CD4-positive, alpha-beta T cell treated with Interleukin-6 at 100 ng/mL for 8 hours (primary cell): ENCODE results near the gene SEC14L3.

Experiments used
- DNase-seq: peaks from one replicate; pipeline ENCODE4 v3.0.0-alpha.2; 2020; ENCODE audit warnings: mixed read lengths, low spot score

Gene SEC14L3

GRCh38 chr22:30471616-30472318, at the start of gene SEC14L3:
TSS of gene SEC14L3 (minus strand) at chr22:30472017. CDS start at chr22:30471958, 59 bp downstream.
- DNase-seq: no peak

GRCh38 chr22:30519842-30520425, 48.1 kb upstream of the SEC14L3 start:
- DNase-seq: no peak

DNA sequence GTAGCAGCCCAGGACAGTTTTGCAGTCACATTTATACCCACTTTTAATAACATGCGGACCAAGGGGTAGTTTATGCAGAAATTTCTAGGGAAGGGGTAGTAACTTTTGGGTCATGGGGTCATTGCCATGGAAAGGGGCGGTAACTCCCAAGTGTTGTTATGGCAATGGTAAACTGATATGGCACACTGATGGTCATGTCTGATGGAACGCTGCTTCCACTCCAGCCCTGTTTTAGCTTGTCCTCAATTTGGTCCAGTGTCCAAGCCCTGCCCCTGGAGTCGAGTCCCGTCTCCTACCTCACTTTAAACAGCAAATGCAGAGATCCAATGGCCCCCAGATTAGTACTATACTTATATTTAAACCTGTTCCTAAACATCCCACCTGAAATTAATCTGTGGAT, 44.9 kb upstream of the SEC14L3 start:
- DNase-seq: no peak

DNA sequence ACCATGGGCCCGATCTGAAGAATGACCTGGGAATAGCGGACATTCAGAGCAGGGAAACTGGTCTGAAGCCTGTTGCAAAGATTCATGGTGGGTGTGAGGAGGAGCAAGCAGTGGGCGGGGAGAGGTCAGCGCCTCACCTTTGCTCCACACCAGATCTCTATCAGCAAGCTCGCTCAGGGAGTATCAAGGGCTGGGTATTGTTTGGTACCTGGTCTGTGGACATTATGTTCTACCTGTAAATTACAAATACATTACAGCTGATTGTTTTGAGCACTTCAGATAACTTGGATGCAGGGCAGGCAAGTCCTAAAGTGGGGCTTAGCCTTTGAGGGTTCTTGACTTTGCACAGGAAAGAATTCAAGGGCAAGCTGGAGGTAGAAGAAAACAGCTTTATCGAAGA, 44.5 kb upstream of the SEC14L3 start:
- DNase-seq: no peak

DNA sequence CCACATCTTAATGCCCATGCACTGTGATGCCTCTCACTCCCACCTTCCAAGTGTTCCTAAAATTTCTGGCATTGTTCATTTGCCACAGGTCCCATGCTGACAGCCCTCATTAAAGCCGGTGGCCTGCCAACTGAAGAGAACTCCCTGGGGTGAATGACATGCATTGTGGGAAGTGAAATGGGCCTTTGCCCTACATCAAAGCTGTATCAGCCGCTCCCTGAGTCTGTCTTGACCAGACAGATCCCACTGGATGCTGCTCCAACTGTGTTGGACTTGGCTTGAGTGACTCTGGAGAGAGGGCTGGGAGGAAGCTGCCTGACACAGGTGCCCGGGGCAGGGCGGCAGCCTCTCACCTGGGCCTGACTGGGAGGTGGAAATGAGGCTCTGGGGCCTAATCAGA, 42.4 kb upstream of the SEC14L3 start:
- no peak for DNase-seq

GRCh38 chr22:30513462-30513861, 41.6 kb upstream of the SEC14L3 start:
- no peak for DNase-seq

DNA sequence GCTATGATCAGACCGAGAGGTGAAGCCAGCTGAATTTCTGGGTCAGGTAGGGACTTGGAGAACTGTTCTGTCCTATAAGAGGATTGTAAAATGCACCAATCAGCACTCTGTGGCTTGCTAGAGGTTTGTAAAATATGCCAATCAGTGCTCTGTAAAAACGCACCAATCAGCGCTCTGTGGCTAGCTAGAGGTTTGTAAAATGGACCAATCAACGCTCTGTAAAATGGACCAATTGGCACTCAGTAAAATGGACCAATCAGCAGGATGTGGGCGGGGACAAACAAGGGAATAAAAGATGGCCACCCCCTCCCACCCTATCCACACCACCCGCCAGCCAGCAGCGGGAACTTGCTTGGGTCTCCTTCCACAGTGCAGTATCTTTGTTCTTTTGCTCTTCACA, 40.1 kb upstream of the SEC14L3 start:
- no peak for DNase-seq

- DNase-seq: no peak
These were observed 39.3 kb upstream of the SEC14L3 start for GRCh38 chr22:30511109-30511508.

DNA sequence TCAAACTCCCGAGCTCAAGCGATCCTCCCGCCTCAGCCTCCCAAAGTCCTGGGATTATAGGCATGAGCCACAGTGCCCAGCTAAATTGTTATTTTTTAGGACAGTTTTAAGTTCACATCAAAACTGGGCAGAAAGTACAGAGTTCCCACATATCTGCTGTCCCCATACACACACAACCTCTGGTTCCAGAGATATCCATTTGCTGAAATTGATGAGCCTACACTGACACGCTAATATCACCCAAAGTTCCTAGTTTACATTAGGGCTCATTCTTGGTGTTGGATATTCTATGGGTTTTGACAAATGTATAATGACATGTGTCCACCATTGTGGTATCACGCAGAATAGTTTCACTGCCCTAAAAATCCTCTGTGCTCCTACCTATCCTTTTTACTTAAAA, 36.4 kb upstream of the SEC14L3 start:
- no peak for DNase-seq

DNA sequence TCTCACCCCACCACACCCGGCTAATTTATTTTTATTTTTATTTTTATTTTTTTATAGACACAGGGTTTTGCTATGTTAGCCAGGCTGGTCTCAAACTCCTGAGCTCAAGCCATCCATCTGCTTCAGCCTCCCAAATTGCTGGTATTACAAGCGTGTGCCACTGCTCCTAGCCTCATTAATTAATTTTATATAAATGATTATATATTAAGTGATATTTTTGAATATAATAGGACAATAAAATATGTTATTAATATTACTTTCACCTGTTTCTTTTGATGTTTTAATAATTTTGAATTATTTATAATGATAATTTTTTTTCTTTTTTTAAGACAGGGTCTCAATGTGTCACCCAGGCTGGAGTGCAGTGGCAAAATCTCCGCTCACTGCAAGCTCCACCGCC, 35.9 kb upstream of the SEC14L3 start:
- no peak for DNase-seq

GRCh38 chr22:30506507-30506968, 34.7 kb upstream of the SEC14L3 start:
- DNase-seq: no peak

GRCh38 chr22:30503551-30503950, 31.7 kb upstream of the SEC14L3 start:
- no peak for DNase-seq

GRCh38 chr22:30502911-30503310, 31.1 kb upstream of the SEC14L3 start:
- DNase-seq: no peak

- DNase-seq: no peak
These were observed 30.3 kb upstream of the SEC14L3 start for GRCh38 chr22:30502153-30502552.

- DNase-seq: no peak
These were observed 28.8 kb upstream of the SEC14L3 start for GRCh38 chr22:30500628-30501027.

DNA sequence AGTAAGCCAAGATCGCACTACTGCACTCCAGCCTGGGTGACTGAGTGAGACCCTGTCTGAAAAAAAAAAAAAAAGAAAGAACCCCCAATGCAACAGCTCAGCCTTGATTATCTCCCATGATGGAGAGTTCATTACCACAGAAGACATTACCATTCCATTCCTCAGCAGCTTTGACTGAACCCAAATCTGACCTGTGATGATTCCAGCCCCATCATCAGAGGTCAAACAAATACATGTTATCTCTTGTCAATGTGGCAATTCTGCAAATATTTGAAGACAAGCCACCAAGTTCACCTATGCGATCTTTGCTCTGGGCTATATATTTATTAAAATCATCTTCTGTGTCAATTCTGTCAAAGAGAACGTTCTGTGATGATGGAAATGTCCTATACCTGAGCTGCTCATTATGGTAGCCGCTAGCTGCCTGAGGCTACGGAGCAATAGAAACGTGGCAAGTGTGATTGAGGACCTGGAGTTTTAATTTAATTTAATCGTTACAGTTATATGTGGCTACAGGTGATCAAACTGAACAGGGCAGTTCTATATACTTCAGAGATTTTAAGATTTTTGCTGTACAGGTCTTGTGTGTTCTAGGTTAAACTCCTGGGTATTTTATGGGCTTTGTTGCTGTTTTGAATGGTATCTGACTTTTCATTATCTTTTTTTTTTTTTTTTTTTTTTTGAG, 25.8 kb upstream of the SEC14L3 start:
- no peak for DNase-seq

DNA sequence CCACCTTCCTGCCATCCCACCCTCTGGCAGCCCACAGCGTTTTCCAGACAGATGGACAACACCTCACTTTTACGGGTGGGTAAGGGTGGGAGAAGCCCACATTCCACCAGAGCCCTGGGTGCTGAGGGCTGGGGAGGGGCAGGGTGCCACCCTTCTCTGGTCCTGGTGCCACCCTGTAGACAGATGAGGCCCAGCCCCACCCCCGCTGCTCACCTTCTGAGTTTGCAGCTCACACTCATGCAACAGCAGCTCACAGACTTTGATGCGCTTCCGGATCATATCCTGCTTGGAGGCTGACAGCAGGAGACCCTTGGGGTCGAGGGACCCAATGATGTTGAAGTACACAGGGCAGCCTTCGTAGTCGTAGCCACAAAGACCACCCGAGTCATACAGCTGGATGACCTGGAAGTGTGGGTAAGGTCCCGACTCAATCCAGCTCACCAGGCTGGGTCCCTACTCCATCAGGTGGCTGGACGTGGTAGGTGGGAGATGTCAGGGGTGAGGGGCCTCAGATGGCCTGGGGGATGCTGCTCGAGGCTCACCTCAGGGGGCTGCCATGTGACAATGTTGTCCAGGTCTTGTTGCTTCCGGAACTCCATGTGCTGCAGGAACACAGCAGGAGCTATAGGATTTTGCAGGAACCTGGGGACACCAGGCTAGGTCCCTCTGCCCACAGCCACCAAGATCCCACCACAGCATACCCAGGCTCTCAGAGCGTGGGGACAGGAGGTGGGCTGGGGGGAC, 23.4 kb upstream of the SEC14L3 start:
- no peak for DNase-seq

DNA sequence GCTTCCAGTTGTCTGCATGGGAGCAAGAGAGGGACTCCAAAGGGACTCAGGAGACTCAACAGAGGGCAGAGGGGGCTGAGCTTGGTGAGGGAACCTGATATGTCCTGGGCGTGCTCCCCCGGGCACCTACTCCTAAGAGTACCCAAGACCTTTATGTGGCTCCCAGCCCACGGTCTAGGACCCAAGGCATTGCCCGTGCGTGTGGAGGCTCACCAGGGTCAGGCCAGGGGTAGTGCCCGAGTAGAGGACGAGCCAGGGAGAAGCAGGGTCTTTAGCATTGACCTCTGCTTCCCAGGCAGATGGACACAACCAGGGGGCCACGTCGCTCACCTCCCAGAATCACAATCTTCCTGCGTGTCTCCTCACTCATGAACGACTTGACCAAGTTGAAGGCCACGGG, 20.3 kb upstream of the SEC14L3 start:
- DNase-seq: no peak

DNA sequence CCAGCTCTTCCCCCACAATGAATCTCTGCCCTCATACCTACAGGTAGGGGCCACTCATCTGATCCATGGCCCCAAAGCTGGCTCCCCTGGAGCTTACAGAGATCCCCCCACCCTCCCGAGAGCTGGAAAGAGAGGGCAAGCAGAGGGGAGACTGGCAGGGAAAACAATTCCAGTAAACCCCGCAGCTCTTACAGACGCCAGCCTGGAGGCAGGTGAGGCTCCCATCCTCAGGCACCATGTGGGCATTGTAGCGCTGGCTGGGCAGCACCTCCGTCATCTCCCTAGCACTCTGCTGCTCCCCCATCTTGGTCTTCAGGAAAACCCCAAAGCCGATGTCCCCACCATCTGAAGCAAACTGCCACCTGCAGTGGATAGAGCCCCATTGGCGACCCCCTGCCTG, 19.6 kb upstream of the SEC14L3 start:
- no peak for DNase-seq

DNA sequence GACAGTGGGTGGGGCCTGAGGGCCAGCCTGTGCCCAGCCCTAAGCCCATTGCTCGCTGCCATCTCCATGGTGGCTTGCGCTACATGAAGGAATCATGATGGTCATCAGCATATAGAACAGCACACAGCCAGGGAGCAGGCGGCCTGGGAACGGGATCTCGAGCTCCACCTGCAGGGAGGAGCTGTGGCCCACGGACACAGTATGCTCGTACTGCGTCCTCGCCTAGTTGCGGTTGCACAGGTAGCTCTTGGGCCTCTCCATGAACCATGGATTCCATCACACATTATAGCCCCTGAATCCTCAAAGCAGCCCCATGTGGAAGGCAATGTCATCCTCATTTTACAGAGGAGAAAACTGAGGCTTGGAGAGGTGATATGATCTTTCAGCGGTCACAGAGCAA, 18.6 kb upstream of the SEC14L3 start:
- DNase-seq: no peak

- no peak for DNase-seq
These were observed 16.3 kb upstream of the SEC14L3 start for GRCh38 chr22:30488121-30488520.

DNA sequence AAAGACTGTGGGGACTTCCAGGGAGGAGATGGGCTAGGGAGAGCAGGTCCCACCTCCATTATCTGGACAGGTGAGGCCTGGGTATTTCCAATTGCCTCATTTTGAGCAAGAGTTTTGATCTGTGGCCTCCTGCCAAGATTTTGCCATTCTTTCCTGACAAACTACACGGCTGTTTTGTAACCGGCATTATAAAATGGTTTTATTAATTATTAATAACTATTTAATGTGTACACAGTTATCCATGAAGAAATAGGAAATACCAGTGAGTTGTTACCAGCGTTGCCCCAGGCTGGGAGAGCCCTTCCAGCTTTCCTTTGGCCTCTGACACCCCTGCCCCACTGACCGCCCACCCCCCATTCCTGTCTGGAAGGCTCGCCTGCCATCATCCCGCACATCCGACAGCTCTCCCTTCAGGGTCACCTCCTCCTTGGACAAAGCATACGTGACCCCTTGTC, 14.9 kb upstream of the SEC14L3 start:
- DNase-seq: no peak

DNA sequence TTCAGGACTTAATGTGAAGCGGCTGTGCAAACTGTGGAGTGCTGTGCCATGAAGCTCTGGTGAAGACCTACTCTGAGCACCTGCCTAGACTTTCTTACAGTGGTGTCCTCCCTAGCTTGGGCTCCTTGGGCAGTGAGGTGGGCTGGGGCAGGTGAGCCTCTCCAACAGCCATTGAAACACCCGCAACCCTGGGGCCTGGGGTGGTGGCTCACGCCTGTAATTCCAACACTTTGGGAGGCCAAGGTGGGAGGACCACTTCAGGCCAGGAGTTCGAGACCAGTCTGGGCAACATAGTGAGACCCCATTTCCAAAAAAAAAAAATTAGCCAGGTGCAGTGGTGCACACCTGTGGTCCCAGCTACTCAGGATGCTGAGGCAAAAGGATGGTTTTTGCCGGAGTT, 14.3 kb upstream of the SEC14L3 start:
- no peak for DNase-seq
